MCF 10A (cell line): ENCODE data around the gene GNPTG. TPM values are rescaled to one million over a fixed set of nuclear protein-coding genes. Genes with fewer than 3 reads are reported as not detected.

Experiments
- BruUV-seq: library from RNA; stranded (reverse); fragments of 400-500 nt; replicated peaks from 2 replicates; lab custom pipeline; 2021; lab: Mats Ljungman, UMichigan
- CTCF ChIA-PET: fragments of 300-600 bp; sonication (Branson Sonifier 250); formaldehyde crosslinking; extraction: SDS; loops from one replicate; lab custom pipeline; 2021; ENCODE audit warnings: antibody characterized with exemption, inconsistent platforms; lab: Yijun Ruan, JAX
- POLR2A ChIA-PET: fragments of 300-600, 350-650 bp; sonication (Branson Sonifier 250); formaldehyde crosslinking; extraction: SDS; loops from one replicate; lab custom pipeline; 2020; ENCODE audit warnings: antibody characterized with exemption, inconsistent platforms; lab: Yijun Ruan, JAX
- DNase-seq: peaks from one replicate; pipeline ENCODE4 v3.0.0-alpha.2; 2018; ENCODE audit not compliant: unreplicated experiment
- H3K27ac Mint-ChIP-seq: one replicate; pipeline ENCODE4 v1.8.0; 2022; ENCODE audit warnings: mild to moderate bottlenecking, low read depth, mixed read lengths; ENCODE audit not compliant: unreplicated experiment
- H3K27me3 Mint-ChIP-seq: one replicate; pipeline ENCODE4 v1.8.0; 2022; ENCODE audit warnings: mixed read lengths; ENCODE audit not compliant: insufficient read depth, unreplicated experiment
- H3K36me3 Mint-ChIP-seq: one replicate; pipeline ENCODE4 v1.8.0; 2022; ENCODE audit warnings: mild to moderate bottlenecking, moderate library complexity, mixed read lengths; ENCODE audit not compliant: insufficient read depth, unreplicated experiment
- H3K4me1 Mint-ChIP-seq: one replicate; pipeline ENCODE4 v1.8.0; 2022; ENCODE audit warnings: mixed read lengths; ENCODE audit not compliant: insufficient read depth, unreplicated experiment
- H3K4me3 Mint-ChIP-seq: one replicate; pipeline ENCODE4 v1.8.0; 2022; ENCODE audit warnings: mild to moderate bottlenecking, moderate library complexity, mixed read lengths; ENCODE audit not compliant: unreplicated experiment
- H3K9me3 Mint-ChIP-seq: one replicate; pipeline ENCODE4 v1.8.0; 2022; ENCODE audit warnings: mixed read lengths; ENCODE audit not compliant: unreplicated experiment
- intact Hi-C: fragments of 100-400 bp; cut with micrococcal nuclease; formaldehyde crosslinking; loops from 2 replicates; pipeline ENCODE4 v1.14.1; 2022
- total RNA-seq: library from RNA; stranded (reverse); gene quantifications from 2 replicates; pipeline ENCODE4 v1.2.3, GENCODE V29; 2022
- TF ChIP-seq, protein P1 (sequence below): fragments of 200-600 bp; IDR thresholded peaks from one replicate; pipeline ENCODE4 v1.8.0; 2022; ENCODE audit warnings: antibody characterized with exemption, mild to moderate bottlenecking; ENCODE audit not compliant: unreplicated experiment

The GNPTG gene
- total RNA-seq, 1 experiment from 2014 or later = 37.6 TPM

DNA sequence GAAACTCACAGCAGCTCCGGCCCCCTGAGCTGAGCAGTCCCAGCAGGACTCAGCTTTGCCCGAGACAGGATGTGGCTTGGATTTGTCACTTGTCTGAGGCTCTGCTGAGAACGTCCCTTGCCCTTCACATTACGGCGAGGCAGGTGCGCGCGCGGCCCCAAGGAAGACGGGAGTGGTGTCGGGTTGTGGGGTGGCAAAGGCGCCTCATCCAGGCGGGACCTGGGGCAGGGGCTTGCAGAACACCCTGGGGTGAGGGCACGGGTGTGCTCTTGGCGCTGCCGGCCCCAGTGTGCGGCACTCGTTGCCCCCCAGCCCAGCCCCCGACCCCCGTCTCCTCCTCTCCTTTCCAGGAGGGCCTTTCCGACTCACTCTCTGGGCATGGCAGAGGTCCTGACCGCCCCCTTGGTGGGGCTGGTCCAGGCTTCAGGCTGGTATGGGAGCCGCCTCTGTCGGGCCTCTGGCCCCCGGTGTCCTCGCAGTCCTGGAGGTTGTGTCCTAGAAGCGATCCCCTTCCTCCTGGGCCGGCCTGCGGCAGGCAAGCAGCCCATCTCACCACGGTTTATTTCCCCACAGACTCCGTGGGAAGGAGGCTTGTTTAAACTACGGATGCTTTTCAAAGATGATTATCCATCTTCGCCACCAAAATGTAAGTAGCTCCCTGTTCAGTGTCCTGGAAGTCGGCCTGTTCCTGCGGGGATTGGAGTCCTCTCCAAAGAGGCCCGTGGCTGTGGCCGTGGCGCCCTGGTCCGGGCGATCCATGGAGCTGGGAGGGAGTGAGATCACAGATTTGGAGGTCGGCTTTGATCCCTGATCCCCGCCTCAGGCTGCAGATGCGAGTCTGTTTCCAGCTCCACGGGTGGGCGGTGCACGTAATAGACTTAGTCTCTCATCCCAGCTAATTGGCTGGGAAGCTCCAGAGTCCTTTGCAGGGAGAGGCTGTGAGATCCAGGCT lies 36.4 kb upstream of the GNPTG start:
- Mint-ChIP-seq H3K9me3 (no peaks in the 10 kb centered on the region), H3K4me1 (peaks cover 9% of the 10 kb centered on the region), H3K27ac (no peak overlapping the region), H3K4me3 (no peak overlapping the region), H3K27me3 (no peaks in the 10 kb centered on the region), H3K36me3 (peaks cover 63% of the 10 kb centered on the region)
- CTCF ChIA-PET = interaction anchor here (0.6 kb wide), 2 partner anchors 15 to 21 kb away, joined by 3 read pairs; no protein-coding TSS in a partner anchor
- POLR2A ChIA-PET = interaction anchor here (0.5 to 0.7 kb wide), 2 partner anchors 278 to 530 kb away, joined by 3 to 5 read pairs; no protein-coding TSS in a partner anchor
- no peak for DNase-seq
- intact Hi-C loops = no loop called here
- TF ChIP-seq, protein P1, sequence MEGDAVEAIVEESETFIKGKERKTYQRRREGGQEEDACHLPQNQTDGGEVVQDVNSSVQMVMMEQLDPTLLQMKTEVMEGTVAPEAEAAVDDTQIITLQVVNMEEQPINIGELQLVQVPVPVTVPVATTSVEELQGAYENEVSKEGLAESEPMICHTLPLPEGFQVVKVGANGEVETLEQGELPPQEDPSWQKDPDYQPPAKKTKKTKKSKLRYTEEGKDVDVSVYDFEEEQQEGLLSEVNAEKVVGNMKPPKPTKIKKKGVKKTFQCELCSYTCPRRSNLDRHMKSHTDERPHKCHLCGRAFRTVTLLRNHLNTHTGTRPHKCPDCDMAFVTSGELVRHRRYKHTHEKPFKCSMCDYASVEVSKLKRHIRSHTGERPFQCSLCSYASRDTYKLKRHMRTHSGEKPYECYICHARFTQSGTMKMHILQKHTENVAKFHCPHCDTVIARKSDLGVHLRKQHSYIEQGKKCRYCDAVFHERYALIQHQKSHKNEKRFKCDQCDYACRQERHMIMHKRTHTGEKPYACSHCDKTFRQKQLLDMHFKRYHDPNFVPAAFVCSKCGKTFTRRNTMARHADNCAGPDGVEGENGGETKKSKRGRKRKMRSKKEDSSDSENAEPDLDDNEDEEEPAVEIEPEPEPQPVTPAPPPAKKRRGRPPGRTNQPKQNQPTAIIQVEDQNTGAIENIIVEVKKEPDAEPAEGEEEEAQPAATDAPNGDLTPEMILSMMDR = no peak
- BruUV-seq = no TSS peak

DNA sequence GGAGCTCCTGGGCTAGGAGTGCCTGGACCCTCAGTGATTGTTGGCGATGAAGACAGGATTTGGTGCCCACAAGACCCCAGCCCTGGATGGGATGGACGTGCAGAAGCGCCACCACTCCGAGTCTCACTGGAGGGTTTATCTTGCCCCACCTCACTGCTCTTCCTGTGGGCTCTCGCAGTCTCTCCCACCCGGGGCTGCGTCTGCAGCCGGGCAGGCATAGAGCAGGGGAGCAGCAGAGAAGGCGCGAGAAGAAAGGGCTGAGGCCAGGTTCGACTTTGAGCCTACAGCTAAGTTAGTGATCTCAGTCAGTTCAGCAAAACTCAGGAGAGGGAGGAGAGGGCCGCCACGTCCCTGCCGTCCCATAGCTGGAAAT lies 35.7 kb upstream of the GNPTG start:
- Mint-ChIP-seq H3K27me3 (no peaks in the 10 kb centered on the region), H3K27ac (no peak overlapping the region), H3K9me3 (no peaks in the 10 kb centered on the region), H3K4me1 (peaks cover 3% of the 10 kb centered on the region), H3K4me3 (no peak overlapping the region), H3K36me3 (peaks cover 68% of the 10 kb centered on the region)
- TF ChIP-seq, protein P1 = no peak
- ChIA-PET POLR2A (interaction anchor here (0.5 to 0.7 kb wide), 2 partner anchors 279 to 531 kb away, joined by 3 to 5 read pairs; no protein-coding TSS in a partner anchor), CTCF (interaction anchor here (0.6 kb wide), 2 partner anchors 14 to 662 kb away, joined by 3 to 4 read pairs; no protein-coding TSS in a partner anchor)
- intact Hi-C loops = no loop called here
- BruUV-seq = no TSS peak
- no peak for DNase-seq

DNA sequence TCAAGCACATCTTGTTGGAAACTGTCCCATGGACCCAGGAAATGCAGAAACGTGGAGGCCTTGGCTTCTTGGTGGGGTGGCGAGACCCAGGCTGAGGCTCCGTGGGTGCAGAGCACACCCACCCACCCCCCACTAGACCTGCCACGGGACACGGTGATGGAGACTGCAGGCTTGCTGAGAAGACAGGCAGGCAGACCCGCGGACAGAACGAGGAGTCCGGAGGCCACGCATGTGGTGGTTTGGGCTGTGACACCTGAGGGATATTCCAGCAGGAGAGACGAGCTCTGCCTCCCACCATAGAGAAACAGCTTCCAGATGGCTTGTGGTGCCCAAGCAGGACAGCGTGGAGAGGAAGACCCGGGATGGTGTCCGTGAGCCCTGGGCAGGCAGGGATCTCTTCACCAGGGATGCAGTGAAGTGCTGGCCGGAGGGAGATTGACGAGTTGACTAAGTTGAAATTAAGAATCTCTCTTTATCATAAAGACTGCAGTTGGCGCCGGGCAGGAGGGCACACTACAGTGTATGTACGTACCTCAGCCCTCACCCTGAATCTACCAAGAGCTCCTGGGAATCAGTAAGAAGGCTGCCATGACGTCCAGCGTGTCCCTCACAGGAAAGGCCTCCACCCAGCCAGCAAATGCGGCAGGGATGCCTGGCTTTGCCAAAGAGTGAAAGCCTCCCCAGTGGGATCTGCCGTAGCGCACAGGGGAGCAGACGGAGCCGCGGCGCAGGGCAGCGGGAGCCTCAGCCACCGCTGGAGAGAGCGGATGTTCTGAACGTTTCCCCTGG lies 34.1 kb upstream of the GNPTG start:
- intact Hi-C loops = no loop called here
- H3K27me3 Mint-ChIP-seq = no peaks in the 10 kb centered on the region
- no peaks in the 10 kb centered on the region for H3K9me3 Mint-ChIP-seq
- ChIA-PET CTCF (no interaction called here), POLR2A (interaction anchor here (1.5 kb wide), 1 partner anchor 26 kb away, joined by 3 read pairs; no protein-coding TSS in a partner anchor)
- H3K4me1 Mint-ChIP-seq = no peaks in the 10 kb centered on the region
- no peak overlapping the region for H3K4me3 Mint-ChIP-seq
- no peak for DNase-seq
- TF ChIP-seq, protein P1 = no peak
- peaks cover 84% of the 10 kb centered on the region for H3K36me3 Mint-ChIP-seq
- H3K27ac Mint-ChIP-seq = no peak overlapping the region
- BruUV-seq = no TSS peak

DNA sequence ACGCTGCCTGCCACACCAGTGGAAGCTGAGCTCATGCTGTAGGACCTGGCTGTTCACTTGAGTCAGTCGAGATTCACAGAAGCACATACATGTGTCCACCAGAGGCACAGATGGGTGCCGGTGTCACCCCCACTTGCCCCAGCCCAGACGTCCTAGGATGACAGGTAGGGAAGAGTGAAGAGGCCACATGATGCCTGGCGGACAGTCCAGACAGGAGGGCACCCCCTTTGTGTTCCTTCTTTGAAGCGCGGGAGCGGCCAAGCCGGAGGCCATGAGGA lies 33.5 kb upstream of the GNPTG start:
- DNase-seq = no peak
- no TSS peak for BruUV-seq
- CTCF ChIA-PET = no interaction called here
- H3K4me1 Mint-ChIP-seq = no peaks in the 10 kb centered on the region
- TF ChIP-seq, protein P1 = no peak
- H3K27me3 Mint-ChIP-seq = no peaks in the 10 kb centered on the region
- POLR2A ChIA-PET = interaction anchor here (1.5 kb wide), 1 partner anchor 25 kb away, joined by 3 read pairs; no protein-coding TSS in a partner anchor
- no peak overlapping the region for H3K4me3 Mint-ChIP-seq
- intact Hi-C loops = no loop called here
- no peak overlapping the region for H3K27ac Mint-ChIP-seq
- H3K36me3 Mint-ChIP-seq = peaks cover 87% of the 10 kb centered on the region
- no peaks in the 10 kb centered on the region for H3K9me3 Mint-ChIP-seq
